A673 (cell line): ENCODE measurements around the gene EYA4. TPM values are rescaled to one million over a fixed set of nuclear protein-coding genes. Genes with fewer than 3 reads are reported as not detected.

Source experiments
- BruUV-seq: library from RNA; stranded (reverse); fragments of 400-500 nt; replicated peaks from 2 replicates; lab custom pipeline; 2021; lab: Mats Ljungman, UMichigan
- CTCF ChIA-PET: fragments of 300-600 bp; sonication (Branson Sonifier 250); formaldehyde crosslinking; loops from one replicate; lab custom pipeline; 2022; ENCODE audit warnings: antibody characterized with exemption; lab: Charles Lee
- POLR2A ChIA-PET: fragments of 300-600 bp; sonication (Branson Sonifier 250); formaldehyde crosslinking; loops from one replicate; lab custom pipeline; 2022; ENCODE audit warnings: antibody characterized with exemption; ENCODE audit not compliant: low non-redundant PET; lab: Charles Lee
- DNase-seq: peaks from one replicate; pipeline ENCODE4 v3.0.0-alpha.2; 2015; ENCODE audit warnings: low spot score
- H3K27ac ChIP-seq: fragments of 200-600 bp; sonication (generic); 2 replicates; pipeline ENCODE4 v1.5.1; 2016; ENCODE audit warnings: mixed run types, low read depth, mild to moderate bottlenecking, mixed read lengths, antibody characterized with exemption, low read length; ENCODE audit not compliant: poor library complexity, severe bottlenecking
- H3K27me3 ChIP-seq: fragments of 200-600 bp; sonication (generic); replicated peaks from 2 replicates; pipeline ENCODE4 v1.6.1; 2017; ENCODE audit warnings: mixed run types, low read depth, mild to moderate bottlenecking, mixed read lengths, antibody characterized with exemption, low read length; ENCODE audit not compliant: insufficient read depth, poor library complexity
- H3K36me3 ChIP-seq: fragments of 200-600 bp; sonication (generic); 2 replicates; pipeline ENCODE4 v1.6.1; 2016; ENCODE audit warnings: mixed run types, mild to moderate bottlenecking, mixed read lengths, antibody characterized with exemption, low read length; ENCODE audit not compliant: insufficient read depth, poor library complexity, severe bottlenecking
- H3K4me1 ChIP-seq: fragments of 200-600 bp; sonication (generic); 2 replicates; pipeline ENCODE4 v1.6.1; 2017; ENCODE audit warnings: mixed run types, mild to moderate bottlenecking, mixed read lengths, antibody characterized with exemption, low read length; ENCODE audit not compliant: insufficient read depth, poor library complexity, severe bottlenecking
- H3K4me3 ChIP-seq: fragments of 200-600 bp; sonication (generic); 2 replicates; pipeline ENCODE4 v1.5.1; 2016; ENCODE audit warnings: low read depth, mixed run types, mild to moderate bottlenecking, mixed read lengths, low read length; ENCODE audit not compliant: poor library complexity, severe bottlenecking
- H3K9me3 ChIP-seq: fragments of 200-600 bp; sonication (generic); 2 replicates; pipeline ENCODE4 v1.6.1; 2016; ENCODE audit warnings: mixed run types, low read depth, mild to moderate bottlenecking, mixed read lengths, antibody characterized with exemption, low read length; ENCODE audit not compliant: poor library complexity, severe bottlenecking
- EZH2 ChIP-seq: fragments of 200-600 bp; sonication (generic); IDR thresholded peaks from 2 replicates; pipeline ENCODE4 v1.6.1; 2017; ENCODE audit warnings: borderline replicate concordance, low read depth, mild to moderate bottlenecking, mixed read lengths, antibody characterized with exemption, low read length; ENCODE audit not compliant: poor library complexity, severe bottlenecking
- intact Hi-C: fragments of 100-400 bp; cut with micrococcal nuclease; formaldehyde crosslinking; loops from one replicate; pipeline ENCODE4 v1.10.0; 2022; ENCODE audit not compliant: unreplicated experiment
- total RNA-seq: library from RNA; stranded (reverse); gene quantifications from 2 replicates; pipeline ENCODE4 v1.2.3, GENCODE V29; 2021
- TF ChIP-seq, protein P1 (sequence below): fragments of 300-800, 200-600 bp; sonication (generic); conservative IDR thresholded peaks from 2 replicates; pipeline ENCODE4 v1.5.1; 2017; ENCODE audit warnings: low read depth, mild to moderate bottlenecking, antibody characterized with exemption, low read length, moderate library complexity, mixed read lengths

The EYA4 gene
- total RNA-seq, 1 experiment from 2014 or later, result 1.3 TPM

DNA sequence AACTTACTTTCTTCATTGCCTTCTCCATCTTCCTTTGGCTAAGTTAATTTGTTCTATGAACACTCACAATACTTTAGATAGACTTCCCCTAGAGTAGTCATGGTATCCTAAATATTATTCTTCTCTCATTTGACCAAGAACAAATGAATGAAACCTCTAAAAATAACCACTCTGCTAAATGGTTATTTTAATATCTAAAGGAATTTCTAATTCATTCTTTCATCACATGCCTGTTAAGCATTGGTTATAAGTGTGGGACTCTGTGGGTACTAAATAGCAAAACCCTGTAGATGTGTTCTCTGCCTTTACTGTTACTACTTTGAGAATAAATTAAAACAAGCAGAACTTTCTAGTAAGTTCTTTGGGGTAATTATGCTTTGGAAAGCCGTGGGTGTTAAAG is 138.9 kb downstream of the EYA4 start:
- BruUV-seq, result no TSS peak
- TF ChIP-seq EZH2, result no peak
- TF ChIP-seq, protein P1, sequence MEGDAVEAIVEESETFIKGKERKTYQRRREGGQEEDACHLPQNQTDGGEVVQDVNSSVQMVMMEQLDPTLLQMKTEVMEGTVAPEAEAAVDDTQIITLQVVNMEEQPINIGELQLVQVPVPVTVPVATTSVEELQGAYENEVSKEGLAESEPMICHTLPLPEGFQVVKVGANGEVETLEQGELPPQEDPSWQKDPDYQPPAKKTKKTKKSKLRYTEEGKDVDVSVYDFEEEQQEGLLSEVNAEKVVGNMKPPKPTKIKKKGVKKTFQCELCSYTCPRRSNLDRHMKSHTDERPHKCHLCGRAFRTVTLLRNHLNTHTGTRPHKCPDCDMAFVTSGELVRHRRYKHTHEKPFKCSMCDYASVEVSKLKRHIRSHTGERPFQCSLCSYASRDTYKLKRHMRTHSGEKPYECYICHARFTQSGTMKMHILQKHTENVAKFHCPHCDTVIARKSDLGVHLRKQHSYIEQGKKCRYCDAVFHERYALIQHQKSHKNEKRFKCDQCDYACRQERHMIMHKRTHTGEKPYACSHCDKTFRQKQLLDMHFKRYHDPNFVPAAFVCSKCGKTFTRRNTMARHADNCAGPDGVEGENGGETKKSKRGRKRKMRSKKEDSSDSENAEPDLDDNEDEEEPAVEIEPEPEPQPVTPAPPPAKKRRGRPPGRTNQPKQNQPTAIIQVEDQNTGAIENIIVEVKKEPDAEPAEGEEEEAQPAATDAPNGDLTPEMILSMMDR, result no peak
- CTCF ChIA-PET, result no interaction called here

GRCh38 chr6:133380723-133381122 is 139.6 kb downstream of the EYA4 start:
- no peak for DNase-seq
- CTCF ChIA-PET, result no interaction called here
- no peaks in the 10 kb centered on the region for H3K27me3 ChIP-seq
- no peak overlapping the region for H3K4me3 ChIP-seq
- POLR2A ChIA-PET, result no interaction called here
- BruUV-seq, result no TSS peak
- intact Hi-C loops, result no loop called here
- H3K36me3 ChIP-seq, result no peaks in the 10 kb centered on the region
- no peaks in the 10 kb centered on the region for H3K4me1 ChIP-seq
- no peak overlapping the region for H3K27ac ChIP-seq
- H3K9me3 ChIP-seq, result no peaks in the 10 kb centered on the region
- TF ChIP-seq, protein P1, result no peak
- TF ChIP-seq EZH2, result no peak

More for the DNA sequence above, 138.9 kb downstream of the EYA4 start:
- H3K4me3 ChIP-seq, result no peak overlapping the region
- POLR2A ChIA-PET, result no interaction called here
- H3K36me3 ChIP-seq, result no peaks in the 10 kb centered on the region
- intact Hi-C loops, result no loop called here
- no peaks in the 10 kb centered on the region for H3K4me1 ChIP-seq
- no peaks in the 10 kb centered on the region for H3K27me3 ChIP-seq
- no peak for DNase-seq
- no peaks in the 10 kb centered on the region for H3K9me3 ChIP-seq
- no peak overlapping the region for H3K27ac ChIP-seq

GRCh38 chr6:133388731-133389130 is 147.6 kb downstream of the EYA4 start:
- Histone ChIP-seq H3K9me3 (no peaks in the 10 kb centered on the region), H3K36me3 (no peaks in the 10 kb centered on the region), H3K4me3 (no peak overlapping the region), H3K27ac (no peak overlapping the region), H3K27me3 (no peaks in the 10 kb centered on the region), H3K4me1 (peaks cover 34% of the 10 kb centered on the region)
- no TSS peak for BruUV-seq
- ChIA-PET CTCF (no interaction called here), POLR2A (interaction anchor here (0.7 kb wide), 1 partner anchor 56 kb away, joined by 3 read pairs; no protein-coding TSS in a partner anchor)
- DNase-seq, result no peak
- intact Hi-C loops, result no loop called here
- TF ChIP-seq, protein P1, result no peak
- TF ChIP-seq EZH2, result no peak
